Stimulated activated CD4-positive, alpha-beta T cell treated with anti-CD3 and anti-CD28 coated beads, TNF-alpha, amount 100 ng/mL, for 1 hour (primary cell): ENCODE measurements around the gene LRRC34.

Source experiments
- DNase-seq, 3 donors: peaks; one replicate each; pipeline ENCODE4 v3.0.0-alpha.2; 2020; ENCODE audit warnings: low read depth in 3 of 3, low spot score in 1 of 3

The LRRC34 gene

GRCh38 chr3:169812332-169813235 is at the start of gene LRRC34, which contains the start of gene LRRIQ4:
Gene LRRC34 (minus strand): TSS chr3:169812904. CDS start chr3:169812548, 356 bp downstream.
Gene LRRIQ4 (plus strand): TSS chr3:169812870. CDS start chr3:169821922, 9,052 bp downstream.
- peak; percentile 5 to 50 (median 27) for DNase-seq

- no peak for DNase-seq
Measured at GRCh38 chr3:169861871-169862270, 49.2 kb upstream of the LRRC34 start.

GRCh38 chr3:169857811-169858210 is 45.1 kb upstream of the LRRC34 start:
- DNase-seq, result no peak

GRCh38 chr3:169855514-169855913 is 42.8 kb upstream of the LRRC34 start:
- no peak for DNase-seq

GRCh38 chr3:169850618-169851017 is 37.9 kb upstream of the LRRC34 start:
- DNase-seq, result no peak

GRCh38 chr3:169848741-169849140 is 36.0 kb upstream of the LRRC34 start:
- DNase-seq, result no peak

- no peak for DNase-seq
Measured at GRCh38 chr3:169847896-169848295, 35.2 kb upstream of the LRRC34 start.

GRCh38 chr3:169846458-169847193 is 33.9 kb upstream of the LRRC34 start:
- DNase-seq, result no peak

- DNase-seq, result no peak
Measured at GRCh38 chr3:169842960-169843359, 30.3 kb upstream of the LRRC34 start.

- no peak for DNase-seq
Measured at GRCh38 chr3:169841171-169841570, 28.5 kb upstream of the LRRC34 start.

GRCh38 chr3:169838511-169839030 is 25.9 kb upstream of the LRRC34 start:
- no peak for DNase-seq

- no peak for DNase-seq
Measured at GRCh38 chr3:169836942-169837275, 24.2 kb upstream of the LRRC34 start.

- DNase-seq, result no peak
Measured at GRCh38 chr3:169836078-169836941, 23.6 kb upstream of the LRRC34 start.

- no peak for DNase-seq
Measured at GRCh38 chr3:169835533-169835932, 22.8 kb upstream of the LRRC34 start.

GRCh38 chr3:169827712-169828111 is 15.0 kb upstream of the LRRC34 start:
- no peak for DNase-seq

GRCh38 chr3:169825316-169825715 is 12.6 kb upstream of the LRRC34 start:
- DNase-seq, result no peak

GRCh38 chr3:169822983-169823382 is 10.3 kb upstream of the LRRC34 start:
- DNase-seq, result no peak

- DNase-seq, result no peak
Measured at GRCh38 chr3:169822540-169822939, 9.8 kb upstream of the LRRC34 start.

GRCh38 chr3:169822091-169822490 is 9.4 kb upstream of the LRRC34 start:
- no peak for DNase-seq

GRCh38 chr3:169818316-169818715 is 5.6 kb upstream of the LRRC34 start:
- DNase-seq, result no peak

- no peak for DNase-seq
Measured at GRCh38 chr3:169815590-169816150, 3.0 kb upstream of the LRRC34 start.
